K562 (cell line): ENCODE data around the gene ZNF358. TPM values are rescaled to one million over a fixed set of nuclear protein-coding genes. Genes with fewer than 3 reads are reported as not detected.

ENCODE experiments used
- BMI1 ChIP-seq: fragments of 150-350 bp; IDR thresholded peaks from 2 replicates; pipeline ENCODE4 v1.6.1; 2014; ENCODE audit warnings: low read length
- E2F6 ChIP-seq, 2 experiments: IDR thresholded peaks; 2 replicates each; pipeline ENCODE4 v1.6.1; 2011; ENCODE audit warnings: borderline replicate concordance in 1 of 2, control low read depth in 1 of 2, low read depth in 1 of 2, low read length in 1 of 2, mild to moderate bottlenecking in 1 of 2, mixed read lengths in 1 of 2, moderate library complexity in 1 of 2; ENCODE audit not compliant: insufficient read depth in 1 of 2, insufficient read length in 1 of 2, poor library complexity in 1 of 2, severe bottlenecking in 1 of 2; ENCODE audit errors: extremely low read depth in 1 of 2
- HCFC1 ChIP-seq: IDR thresholded peaks from 2 replicates; pipeline ENCODE4 v1.6.1; 2012; ENCODE audit warnings: low read depth, low read length, improper control_type of control experiment
- HIVEP1 ChIP-seq: fragments of 250-450 bp; sonication (Bioruptor Pico); IDR thresholded peaks from 2 replicates; pipeline ENCODE4 v1.4.0; 2020; ENCODE audit warnings: mild to moderate bottlenecking
- HNRNPL ChIP-seq: fragments of 200-400 bp; formaldehyde crosslinking; IDR thresholded peaks from 2 replicates; pipeline ENCODE4 v1.6.1; 2017; ENCODE audit warnings: low read depth, mild to moderate bottlenecking, low read length
- ID3 ChIP-seq, 2 experiments: fragments of 250-450 bp in 1 of 2; fragments of 450-650 bp in 1 of 2; sonication (Bioruptor Pico) in 1 of 2; IDR thresholded peaks; 2 replicates each; pipeline versions ENCODE4 v1.6.1 to v1.8.0; 2016 to 2021; ENCODE audit warnings: mild to moderate bottlenecking in 2 of 2, moderate library complexity in 2 of 2, missing compliant biosample characterization in 1 of 2, missing genetic modification characterization in 1 of 2
- MTA1 ChIP-seq: fragments of 450-650 bp; IDR thresholded peaks from 2 replicates; pipeline ENCODE4 v1.6.1; 2017; ENCODE audit warnings: borderline replicate concordance
- NCOA1 ChIP-seq: fragments of 450-650 bp; IDR thresholded peaks from 2 replicates; pipeline ENCODE4 v1.6.1; 2016; ENCODE audit warnings: low read depth
- NR1H2 ChIP-seq: sonication (generic); formaldehyde crosslinking; IDR thresholded peaks from 2 replicates; pipeline ENCODE4 v1.4.0; 2020; ENCODE audit warnings: mild to moderate bottlenecking, missing genetic modification reagents
- PCBP1 ChIP-seq: fragments of 200-400 bp; formaldehyde crosslinking; IDR thresholded peaks from 2 replicates; pipeline ENCODE4 v1.6.1; 2018; ENCODE audit warnings: mild to moderate bottlenecking, low read depth, low read length; ENCODE audit not compliant: poor library complexity, severe bottlenecking
- RBM14 ChIP-seq: fragments of 200-400 bp; formaldehyde crosslinking; IDR thresholded peaks from 2 replicates; pipeline ENCODE4 v1.6.1; 2018; ENCODE audit warnings: low read depth, mild to moderate bottlenecking, low read length, moderate library complexity, borderline replicate concordance; ENCODE audit not compliant: insufficient read depth
- ZC3H11A ChIP-seq: IDR thresholded peaks from 2 replicates; pipeline ENCODE4 v1.6.1; 2012; ENCODE audit warnings: low read depth, low read length, improper control_type of control experiment
- ZC3H4 ChIP-seq: sonication (generic); formaldehyde crosslinking; IDR thresholded peaks from 2 replicates; pipeline ENCODE4 v1.9.0; 2021; ENCODE audit warnings: missing genetic modification reagents, borderline replicate concordance
- ZNF263 ChIP-seq: sonication (generic); formaldehyde crosslinking; IDR thresholded peaks from 2 replicates; pipeline ENCODE4 v1.8.0; 2022; ENCODE audit warnings: mild to moderate bottlenecking, missing genetic modification reagents, borderline replicate concordance
- ZNF384 ChIP-seq: IDR thresholded peaks from 2 replicates; pipeline ENCODE4 v1.6.1; 2012; ENCODE audit warnings: low read depth, low read length, improper control_type of control experiment
- ZNF778 ChIP-seq: fragments of 450-650 bp; formaldehyde crosslinking; IDR thresholded peaks from 2 replicates; pipeline ENCODE4 v1.4.0; 2020; ENCODE audit warnings: mild to moderate bottlenecking, moderate library complexity
- polyA plus RNA-seq, 8 experiments: library from polyadenylated mRNA; depleted of rRNA in 4 of 8; stranded (reverse) in 5 of 8; unstranded in 3 of 8; fragments of >200 nt; fragmentation: Nextera tagmentation in 2 of 8; fragmentation: Illumina TruSeq in 1 of 8; extraction: Ambion mirVana in 2 of 8; extraction: Trizol in 1 of 8; gene quantifications; 2 replicates each; pipeline versions ENCODE4 v1.2.1 to v1.2.3, GENCODE V29; 2011 to 2014; ENCODE audit warnings: inconsistent platforms in 1 of 8, missing spikeins in 1 of 8
- total RNA-seq, 7 experiments: library from RNA; depleted of rRNA in 6 of 7; stranded (reverse); fragments of >200 nt in 6 of 7; fragmentation: Illumina TruSeq in 2 of 7; extraction: Trizol in 2 of 7; gene quantifications; 2 replicates each; pipeline versions ENCODE4 v1.2.1 to v1.2.3, GENCODE V29; 2011 to 2021; ENCODE audit warnings: low replicate concordance in 1 of 7
- TF ChIP-seq, protein P1 (sequence below): fragments of 450-650 bp; IDR thresholded peaks from 2 replicates; pipeline ENCODE4 v1.7.1; 2018; ENCODE audit warnings: mild to moderate bottlenecking, low read depth; ENCODE audit not compliant: partially characterized antibody
- TF ChIP-seq, protein P2 (sequence below): sonication (generic); formaldehyde crosslinking; IDR thresholded peaks from 2 replicates; pipeline ENCODE4 v1.8.0; 2022; ENCODE audit warnings: mild to moderate bottlenecking, missing genetic modification reagents
- TF ChIP-seq, protein P3 (sequence below): IDR thresholded peaks from 2 replicates; pipeline ENCODE4 v1.6.1; 2011; ENCODE audit not compliant: insufficient read length; ENCODE audit errors: extremely low read depth

Gene ZNF358
- total and polyA plus RNA-seq, 9 of the 15 experiments (the other 6 are each of a cell fraction or from before 2014, with no cell fraction given): 0.04 to 17.2 (median 4.9) TPM

GRCh38 chr19:7509625-7510024 lies 6.3 kb upstream of the ZNF358 start (continued):
- no peak for TF ChIP-seq ID3 (CRISPR knock-in tag; IDR thresholded peaks at IDR 0.05)
- TF ChIP-seq ID3 (tag; IDR thresholded peaks at IDR 0.05): peak; percentile 89
- TF ChIP-seq RBM14: no peak
- TF ChIP-seq, protein P1, sequence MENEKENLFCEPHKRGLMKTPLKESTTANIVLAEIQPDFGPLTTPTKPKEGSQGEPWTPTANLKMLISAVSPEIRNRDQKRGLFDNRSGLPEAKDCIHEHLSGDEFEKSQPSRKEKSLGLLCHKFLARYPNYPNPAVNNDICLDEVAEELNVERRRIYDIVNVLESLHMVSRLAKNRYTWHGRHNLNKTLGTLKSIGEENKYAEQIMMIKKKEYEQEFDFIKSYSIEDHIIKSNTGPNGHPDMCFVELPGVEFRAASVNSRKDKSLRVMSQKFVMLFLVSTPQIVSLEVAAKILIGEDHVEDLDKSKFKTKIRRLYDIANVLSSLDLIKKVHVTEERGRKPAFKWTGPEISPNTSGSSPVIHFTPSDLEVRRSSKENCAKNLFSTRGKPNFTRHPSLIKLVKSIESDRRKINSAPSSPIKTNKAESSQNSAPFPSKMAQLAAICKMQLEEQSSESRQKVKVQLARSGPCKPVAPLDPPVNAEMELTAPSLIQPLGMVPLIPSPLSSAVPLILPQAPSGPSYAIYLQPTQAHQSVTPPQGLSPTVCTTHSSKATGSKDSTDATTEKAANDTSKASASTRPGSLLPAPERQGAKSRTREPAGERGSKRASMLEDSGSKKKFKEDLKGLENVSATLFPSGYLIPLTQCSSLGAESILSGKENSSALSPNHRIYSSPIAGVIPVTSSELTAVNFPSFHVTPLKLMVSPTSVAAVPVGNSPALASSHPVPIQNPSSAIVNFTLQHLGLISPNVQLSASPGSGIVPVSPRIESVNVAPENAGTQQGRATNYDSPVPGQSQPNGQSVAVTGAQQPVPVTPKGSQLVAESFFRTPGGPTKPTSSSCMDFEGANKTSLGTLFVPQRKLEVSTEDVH: no peak
- no peak for TF ChIP-seq ZNF384
- TF ChIP-seq HNRNPL: no peak
- TF ChIP-seq HIVEP1: no peak
- no peak for TF ChIP-seq BMI1
- TF ChIP-seq E2F6 (IDR thresholded peaks at IDR 0.05; ENCODE audit: borderline replicate concordance in 1 of 2, extremely low read depth in 1 of 2, insufficient read depth in 1 of 2, insufficient read length in 1 of 2, low read depth in 1 of 2, low read length in 1 of 2, poor library complexity in 1 of 2, severe bottlenecking in 1 of 2): no peak
- no peak for TF ChIP-seq ZC3H11A
- TF ChIP-seq, protein P2, sequence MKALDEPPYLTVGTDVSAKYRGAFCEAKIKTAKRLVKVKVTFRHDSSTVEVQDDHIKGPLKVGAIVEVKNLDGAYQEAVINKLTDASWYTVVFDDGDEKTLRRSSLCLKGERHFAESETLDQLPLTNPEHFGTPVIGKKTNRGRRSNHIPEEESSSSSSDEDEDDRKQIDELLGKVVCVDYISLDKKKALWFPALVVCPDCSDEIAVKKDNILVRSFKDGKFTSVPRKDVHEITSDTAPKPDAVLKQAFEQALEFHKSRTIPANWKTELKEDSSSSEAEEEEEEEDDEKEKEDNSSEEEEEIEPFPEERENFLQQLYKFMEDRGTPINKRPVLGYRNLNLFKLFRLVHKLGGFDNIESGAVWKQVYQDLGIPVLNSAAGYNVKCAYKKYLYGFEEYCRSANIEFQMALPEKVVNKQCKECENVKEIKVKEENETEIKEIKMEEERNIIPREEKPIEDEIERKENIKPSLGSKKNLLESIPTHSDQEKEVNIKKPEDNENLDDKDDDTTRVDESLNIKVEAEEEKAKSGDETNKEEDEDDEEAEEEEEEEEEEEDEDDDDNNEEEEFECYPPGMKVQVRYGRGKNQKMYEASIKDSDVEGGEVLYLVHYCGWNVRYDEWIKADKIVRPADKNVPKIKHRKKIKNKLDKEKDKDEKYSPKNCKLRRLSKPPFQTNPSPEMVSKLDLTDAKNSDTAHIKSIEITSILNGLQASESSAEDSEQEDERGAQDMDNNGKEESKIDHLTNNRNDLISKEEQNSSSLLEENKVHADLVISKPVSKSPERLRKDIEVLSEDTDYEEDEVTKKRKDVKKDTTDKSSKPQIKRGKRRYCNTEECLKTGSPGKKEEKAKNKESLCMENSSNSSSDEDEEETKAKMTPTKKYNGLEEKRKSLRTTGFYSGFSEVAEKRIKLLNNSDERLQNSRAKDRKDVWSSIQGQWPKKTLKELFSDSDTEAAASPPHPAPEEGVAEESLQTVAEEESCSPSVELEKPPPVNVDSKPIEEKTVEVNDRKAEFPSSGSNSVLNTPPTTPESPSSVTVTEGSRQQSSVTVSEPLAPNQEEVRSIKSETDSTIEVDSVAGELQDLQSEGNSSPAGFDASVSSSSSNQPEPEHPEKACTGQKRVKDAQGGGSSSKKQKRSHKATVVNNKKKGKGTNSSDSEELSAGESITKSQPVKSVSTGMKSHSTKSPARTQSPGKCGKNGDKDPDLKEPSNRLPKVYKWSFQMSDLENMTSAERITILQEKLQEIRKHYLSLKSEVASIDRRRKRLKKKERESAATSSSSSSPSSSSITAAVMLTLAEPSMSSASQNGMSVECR: 0 out of 2 replicates have a peak, but pooled peaks have one; percentile 35
- TF ChIP-seq NCOA1: peak; percentile 60
- TF ChIP-seq PCBP1: no peak
- no peak for TF ChIP-seq ZC3H4 (CRISPR knock-in tag)
- no peak for TF ChIP-seq ZNF778 (CRISPR knock-in tag)
- peak; percentile 77; the same call in 1 of the 2 replicates for TF ChIP-seq ZNF263 (CRISPR knock-in tag)
- no peak for TF ChIP-seq HCFC1
- no peak for TF ChIP-seq MTA1
- TF ChIP-seq NR1H2 (CRISPR knock-in tag): no peak
- TF ChIP-seq, protein P3, sequence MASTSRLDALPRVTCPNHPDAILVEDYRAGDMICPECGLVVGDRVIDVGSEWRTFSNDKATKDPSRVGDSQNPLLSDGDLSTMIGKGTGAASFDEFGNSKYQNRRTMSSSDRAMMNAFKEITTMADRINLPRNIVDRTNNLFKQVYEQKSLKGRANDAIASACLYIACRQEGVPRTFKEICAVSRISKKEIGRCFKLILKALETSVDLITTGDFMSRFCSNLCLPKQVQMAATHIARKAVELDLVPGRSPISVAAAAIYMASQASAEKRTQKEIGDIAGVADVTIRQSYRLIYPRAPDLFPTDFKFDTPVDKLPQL: no peak
